GM19099 (cell line): ENCODE data around the gene PPIP5K2.

Experiments
- POLR2A ChIP-seq: IDR thresholded peaks from 3 replicates; pipeline ENCODE4 v1.6.1; 2011; ENCODE audit warnings: low read depth; ENCODE audit not compliant: insufficient read length; ENCODE audit errors: extremely low read depth

PPIP5K2 gene

DNA sequence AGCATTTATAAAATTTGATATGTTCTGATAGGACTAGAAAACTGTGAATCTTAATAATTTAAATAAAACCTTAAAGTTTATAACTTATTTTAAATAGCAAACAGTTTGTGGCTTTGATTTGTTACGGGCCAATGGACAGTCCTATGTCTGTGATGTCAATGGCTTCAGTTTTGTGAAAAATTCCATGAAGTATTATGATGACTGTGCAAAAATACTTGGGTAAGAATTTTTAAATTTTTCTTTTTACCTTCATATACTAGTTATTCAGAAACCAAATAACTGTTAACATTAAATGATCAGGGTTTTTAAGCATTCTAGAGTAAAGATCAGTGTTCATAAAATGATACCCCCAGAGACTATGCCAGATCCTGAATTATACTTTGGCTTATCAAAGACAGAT lies 31.1 kb downstream of the PPIP5K2 start:
- TF ChIP-seq POLR2A, result no peak

DNA sequence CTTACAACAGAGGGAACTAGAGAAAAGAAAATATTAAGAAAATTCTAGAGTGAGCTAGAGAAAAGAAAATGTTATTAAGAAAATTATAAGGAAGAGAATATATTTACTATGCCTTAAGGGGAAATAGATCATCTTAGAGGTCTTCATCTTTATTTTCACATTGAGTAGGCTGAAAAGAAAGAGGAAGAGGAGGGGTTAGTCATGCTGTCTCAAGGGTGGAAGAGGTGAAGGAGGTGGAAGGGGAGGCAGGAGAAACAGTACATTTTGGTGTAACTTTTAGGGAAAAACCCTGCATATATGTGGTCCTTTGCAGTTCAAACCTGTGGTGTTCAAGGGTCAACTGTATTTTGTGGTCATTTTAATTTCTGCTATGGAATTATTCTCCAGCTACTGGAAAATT lies 46.6 kb downstream of the PPIP5K2 start:
- no peak for TF ChIP-seq POLR2A

DNA sequence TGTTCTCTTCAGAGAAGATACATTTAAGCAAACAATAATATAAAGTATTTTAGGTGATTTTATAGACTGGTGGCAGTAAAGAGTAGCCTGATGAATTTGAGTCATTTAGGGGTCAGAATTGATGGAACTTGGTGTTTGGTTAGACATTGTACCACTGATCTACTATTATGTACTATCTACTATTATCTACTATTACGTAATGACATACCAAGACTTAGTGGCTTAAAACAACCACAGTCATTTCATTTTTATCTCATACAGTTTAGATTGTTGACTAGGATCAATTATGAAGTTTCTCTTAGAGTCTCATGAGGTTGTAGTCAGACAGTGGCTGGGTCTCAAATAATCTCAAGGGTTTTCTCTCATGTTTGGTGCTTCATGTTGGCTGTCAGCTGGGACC lies 54.0 kb downstream of the PPIP5K2 start:
- TF ChIP-seq POLR2A, result no peak

DNA sequence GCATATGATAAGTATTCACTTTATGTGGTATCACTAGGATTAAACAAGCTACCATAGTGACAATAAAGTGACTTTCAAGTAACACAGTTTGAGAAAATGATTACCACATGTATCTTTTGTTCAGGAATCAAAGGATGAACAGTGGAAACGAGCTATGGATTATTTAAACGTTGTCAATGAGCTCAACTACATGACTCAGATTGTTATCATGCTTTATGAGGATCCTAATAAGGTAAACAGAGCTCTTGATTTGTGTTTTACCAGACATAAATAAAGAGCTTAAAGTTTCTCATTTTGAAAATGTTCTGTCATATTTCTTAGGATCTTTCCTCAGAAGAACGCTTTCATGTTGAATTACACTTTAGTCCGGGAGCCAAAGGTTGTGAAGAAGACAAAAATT lies 57.4 kb downstream of the PPIP5K2 start:
- TF ChIP-seq POLR2A, result no peak

DNA sequence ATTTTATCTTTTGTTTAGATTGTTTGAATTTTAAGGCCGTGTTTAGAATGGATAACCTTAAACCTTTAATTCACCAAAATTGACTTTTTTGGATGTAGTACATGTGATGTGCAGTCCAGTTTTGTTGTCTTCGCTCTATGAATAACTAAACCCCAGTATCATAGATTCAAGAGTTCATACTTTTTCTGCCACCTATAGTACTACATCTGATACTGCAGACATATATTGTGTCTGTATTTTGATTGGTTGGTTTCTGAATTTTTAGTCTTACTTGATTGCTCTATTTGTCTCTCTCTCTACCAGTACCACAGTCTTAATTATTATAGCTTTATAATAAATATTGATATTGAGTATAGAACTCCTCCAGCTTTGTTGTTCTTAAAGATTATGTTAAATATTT lies 58.1 kb downstream of the PPIP5K2 start:
- no peak for TF ChIP-seq POLR2A

DNA sequence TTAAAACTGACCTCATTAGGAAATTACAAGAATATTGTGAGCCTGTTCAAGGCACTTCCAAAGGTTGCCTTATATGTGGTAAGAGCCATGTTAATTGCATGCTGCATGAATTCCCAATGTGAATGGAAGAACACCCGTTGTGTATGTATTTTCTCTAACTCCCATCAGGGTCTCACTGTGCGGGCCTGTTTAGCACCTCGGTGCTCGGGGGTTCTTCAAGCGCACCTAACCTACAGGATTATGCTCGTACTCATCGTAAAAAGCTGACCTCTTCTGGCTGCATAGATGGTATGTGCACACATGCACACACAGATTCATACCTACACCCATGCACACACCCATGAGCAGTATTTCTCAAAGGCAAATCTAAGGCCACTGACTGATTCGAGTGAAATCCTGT lies 66.1 kb downstream of the PPIP5K2 start:
- no peak for TF ChIP-seq POLR2A

DNA sequence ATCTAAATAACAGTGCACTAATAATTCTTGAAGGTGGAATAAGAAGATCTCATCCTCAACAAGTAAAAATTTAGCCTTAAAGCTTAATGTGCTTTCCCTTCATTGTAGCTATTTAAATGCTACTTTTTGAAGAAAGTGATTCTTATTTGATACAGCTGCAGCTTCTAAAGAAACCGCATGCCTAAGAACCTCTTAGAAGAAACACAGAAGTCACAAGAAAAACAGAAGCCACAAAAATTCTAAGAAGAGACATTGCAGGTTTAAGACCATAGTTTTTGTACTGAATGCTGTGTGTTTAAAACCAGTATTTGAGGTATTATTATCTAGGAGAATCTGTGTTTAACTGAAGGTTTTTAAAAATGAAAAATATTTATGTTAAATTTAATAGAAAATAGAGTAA lies 68.3 kb downstream of the PPIP5K2 start:
- no peak for TF ChIP-seq POLR2A

DNA sequence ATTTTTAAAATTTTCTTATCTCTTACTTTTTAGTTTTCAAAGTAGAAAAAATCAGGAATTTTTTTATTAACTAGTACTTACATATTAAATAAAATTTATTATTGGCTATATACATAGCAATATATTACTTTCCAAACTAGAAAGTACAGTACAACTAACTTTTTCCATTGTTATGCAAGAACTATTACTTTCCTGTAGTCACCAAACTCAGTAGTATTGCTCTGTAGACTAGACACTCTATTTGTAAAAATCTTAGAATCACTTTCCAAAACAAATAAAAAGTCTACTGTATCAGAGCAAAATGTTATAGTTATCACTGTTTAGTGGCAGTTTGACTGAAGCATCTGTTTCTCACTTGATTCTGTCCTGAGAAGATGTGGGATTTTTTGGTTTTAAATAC lies 83.1 kb downstream of the PPIP5K2 start:
- TF ChIP-seq POLR2A, result no peak

DNA sequence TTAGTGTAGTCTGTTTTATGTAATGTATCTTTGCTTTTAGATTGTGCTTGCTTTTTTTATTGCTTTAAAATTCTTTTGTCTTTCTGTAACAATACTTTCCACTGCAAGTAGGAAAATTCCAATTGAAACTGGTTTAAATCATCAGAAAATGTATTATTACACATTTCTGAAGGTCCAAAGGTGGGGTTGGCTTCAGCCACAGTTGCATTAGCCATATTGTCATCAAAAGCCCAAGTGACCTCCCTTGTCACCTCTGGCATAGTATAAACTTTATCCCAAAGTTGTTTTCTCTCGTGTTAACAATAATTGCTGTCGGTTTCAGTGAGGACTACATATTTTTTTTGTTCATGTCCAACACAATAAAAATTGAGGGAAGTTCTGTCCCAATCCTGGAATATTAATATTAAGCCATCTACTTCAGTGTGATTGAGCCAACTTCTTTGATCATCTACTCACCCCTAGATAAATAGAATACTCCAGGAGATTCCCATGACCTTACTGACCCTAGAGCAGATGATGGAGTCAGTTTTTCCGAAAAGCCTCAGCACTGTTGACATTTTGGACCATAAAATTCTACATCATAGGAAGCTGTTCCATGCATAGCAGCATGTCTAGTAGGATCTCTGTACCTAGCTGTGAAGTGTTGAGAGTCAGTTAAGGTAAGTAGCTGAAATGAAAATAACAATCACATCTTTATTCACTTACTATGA lies 86.0 kb downstream of the PPIP5K2 start:
- TF ChIP-seq POLR2A, result no peak

DNA sequence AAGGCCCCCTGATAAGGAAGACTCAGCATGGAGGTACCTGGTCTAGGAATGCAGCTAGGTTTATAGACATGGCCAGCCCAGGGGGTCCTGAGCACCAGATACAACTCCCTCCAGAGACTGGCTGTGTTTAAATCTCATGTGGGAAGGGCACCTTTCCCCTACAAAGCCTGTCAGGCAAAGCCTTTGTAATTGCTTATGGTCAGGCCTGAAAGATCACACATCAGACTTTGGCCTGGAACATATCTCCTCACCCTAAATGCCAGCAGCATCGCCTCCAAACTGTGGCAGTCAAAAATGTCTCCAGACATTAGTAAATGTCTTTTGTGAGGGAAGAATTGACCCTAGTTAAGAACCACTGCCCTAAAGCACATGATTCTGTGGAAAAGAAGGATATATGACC lies 86.9 kb downstream of the PPIP5K2 start:
- no peak for TF ChIP-seq POLR2A

DNA sequence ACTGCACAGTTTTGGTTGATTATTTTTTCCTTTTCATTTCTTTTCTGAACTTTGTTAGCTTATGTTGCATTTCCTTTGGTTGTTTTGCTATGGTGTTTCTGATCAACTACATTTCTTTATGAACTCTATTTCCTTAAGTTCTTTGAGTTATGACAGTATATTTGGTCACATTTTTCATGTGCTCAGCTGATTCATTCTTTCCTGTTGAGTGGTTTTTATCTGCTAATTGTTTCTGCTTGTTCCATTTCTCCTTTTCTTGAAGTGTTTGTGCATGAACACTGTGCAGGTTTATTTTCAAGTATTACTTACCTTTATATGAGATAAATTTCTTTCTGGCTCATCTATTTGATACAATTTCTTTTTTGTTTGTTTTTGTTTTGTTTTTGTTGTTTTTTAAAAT lies 87.6 kb downstream of the PPIP5K2 start:
- TF ChIP-seq POLR2A, result no peak

DNA sequence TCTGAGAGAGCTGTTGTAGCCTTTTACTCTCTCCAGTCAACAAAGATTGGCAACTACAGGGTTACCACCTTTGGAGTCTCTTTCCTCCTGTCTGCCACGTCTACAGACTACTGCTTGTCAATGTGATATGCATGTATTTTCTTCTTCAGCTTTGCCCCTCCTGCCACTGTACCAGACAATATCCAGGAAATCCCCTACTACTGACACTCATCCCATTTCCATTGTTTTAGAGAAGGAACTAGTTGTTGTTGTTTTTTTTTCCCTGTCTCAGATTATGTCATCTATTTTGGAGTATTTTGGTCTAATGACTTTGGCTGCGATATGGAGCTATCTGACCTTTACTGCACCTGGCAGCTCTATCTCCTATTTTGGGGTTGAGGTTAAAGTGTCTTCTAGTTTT lies 88.4 kb downstream of the PPIP5K2 start:
- no peak for TF ChIP-seq POLR2A

DNA sequence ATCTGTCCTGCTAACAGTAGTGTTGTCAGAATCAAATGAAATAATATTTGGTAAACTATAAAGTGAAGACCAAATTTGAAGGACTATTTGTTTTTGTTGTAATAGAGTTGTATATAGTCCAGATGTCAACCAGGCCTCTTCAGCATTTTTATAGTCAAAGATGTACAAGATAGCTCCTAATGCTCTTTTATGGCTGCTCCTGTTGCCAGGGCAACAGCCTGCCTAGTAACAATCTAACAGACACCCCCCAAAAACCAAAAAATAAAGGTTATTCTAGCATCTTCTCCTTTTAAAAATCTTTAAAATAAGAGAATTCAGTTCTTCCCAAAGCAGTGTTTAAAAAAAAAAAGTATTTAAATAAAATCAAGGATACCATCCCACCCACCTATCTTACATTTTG lies 89.0 kb downstream of the PPIP5K2 start:
- TF ChIP-seq POLR2A, result no peak

DNA sequence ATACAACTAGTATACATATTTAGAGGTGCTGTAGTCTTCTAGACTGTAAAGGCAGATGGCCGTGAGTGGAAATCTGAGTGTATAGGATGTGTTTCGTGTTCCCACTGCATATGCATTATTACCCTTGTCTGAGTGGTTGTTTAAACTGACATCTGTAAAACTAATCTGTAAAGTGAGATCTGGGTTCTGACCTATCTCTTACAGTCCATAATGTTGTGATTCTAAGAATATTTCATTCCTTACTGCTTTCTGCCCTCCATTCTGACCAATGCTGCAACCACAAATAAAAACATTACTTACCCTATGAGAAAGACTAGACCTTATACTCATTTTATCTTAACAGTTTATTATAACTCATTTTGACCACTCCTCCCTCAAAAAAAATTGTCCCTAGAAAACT lies 90.9 kb downstream of the PPIP5K2 start:
- no peak for TF ChIP-seq POLR2A

DNA sequence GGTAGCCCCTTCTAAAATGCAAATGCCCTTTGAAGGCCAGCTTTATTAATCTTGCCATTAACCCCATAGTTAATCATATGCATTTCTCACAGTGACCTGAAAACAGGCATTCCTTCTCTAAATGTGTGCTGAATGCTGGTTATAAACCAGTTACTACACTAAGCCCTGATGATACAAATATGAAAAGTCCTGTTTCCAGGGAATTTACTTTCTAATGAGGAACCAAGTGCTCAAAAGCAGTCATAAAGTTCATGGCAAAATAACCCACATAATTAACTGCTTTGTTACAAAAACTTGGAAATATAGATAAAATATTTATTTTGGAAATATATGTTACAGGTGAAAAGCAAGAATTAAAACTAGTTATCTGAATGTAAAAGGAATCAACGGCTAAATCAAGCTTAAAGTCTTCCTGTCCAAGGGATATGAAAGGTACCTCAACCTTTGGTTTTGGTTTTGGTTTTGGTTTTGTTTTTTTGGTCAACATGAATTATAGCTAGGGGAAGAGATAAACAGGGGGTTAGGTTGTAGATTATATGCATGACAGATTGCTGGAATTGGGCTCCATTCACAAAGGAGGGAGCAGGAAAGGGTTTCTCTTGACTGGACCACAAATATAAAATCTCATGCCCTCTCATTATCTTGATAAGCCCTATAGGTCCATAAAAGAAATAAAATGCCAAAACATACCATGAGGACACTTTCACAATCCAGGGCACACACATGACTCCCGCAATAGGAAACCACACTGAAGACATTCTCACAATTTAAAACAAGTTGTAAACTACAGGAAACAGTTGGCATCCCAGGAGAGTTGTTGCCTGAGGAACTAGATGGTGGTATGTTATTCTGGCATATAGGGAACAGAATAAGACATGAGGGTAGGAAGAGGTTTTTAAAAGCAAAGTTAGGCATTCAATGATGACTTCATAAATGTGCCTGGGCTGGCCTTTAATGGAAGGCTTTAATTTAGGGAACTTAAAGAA lies 91.8 kb downstream of the PPIP5K2 start:
- TF ChIP-seq POLR2A, result no peak

DNA sequence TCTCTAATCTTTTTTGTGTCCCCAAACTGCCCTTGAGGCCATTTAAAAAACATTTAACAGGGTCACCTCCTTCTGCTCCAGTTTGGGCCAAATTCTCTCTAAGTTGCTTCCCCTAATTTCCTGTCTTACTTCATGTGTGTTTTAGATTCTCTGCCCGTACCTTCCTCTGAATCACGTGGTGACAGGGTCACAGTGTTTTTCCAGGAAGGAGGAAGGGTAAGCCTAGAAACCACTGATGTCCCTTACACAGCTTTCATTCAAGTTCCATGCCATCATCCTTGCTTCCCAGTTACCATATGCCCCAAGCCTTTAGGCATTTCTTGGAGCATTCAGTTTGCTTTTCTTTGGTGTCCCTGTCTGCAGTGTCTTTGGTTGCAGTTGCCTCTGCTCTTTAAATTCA lies 96.0 kb downstream of the PPIP5K2 start:
- TF ChIP-seq POLR2A, result no peak
